EH (cell line): ENCODE results near the gene AGMO.
"Not testable (repeated sequence)": the region's sequence is repeated elsewhere in the genome, so short reads cannot be mapped to it uniquely, and the experiment has no call there.

Experiments
- DNase-seq: peaks from one replicate; pipeline ENCODE4 v3.0.0-alpha.2; 2015; ENCODE audit warnings: low read depth

The AGMO gene

DNA sequence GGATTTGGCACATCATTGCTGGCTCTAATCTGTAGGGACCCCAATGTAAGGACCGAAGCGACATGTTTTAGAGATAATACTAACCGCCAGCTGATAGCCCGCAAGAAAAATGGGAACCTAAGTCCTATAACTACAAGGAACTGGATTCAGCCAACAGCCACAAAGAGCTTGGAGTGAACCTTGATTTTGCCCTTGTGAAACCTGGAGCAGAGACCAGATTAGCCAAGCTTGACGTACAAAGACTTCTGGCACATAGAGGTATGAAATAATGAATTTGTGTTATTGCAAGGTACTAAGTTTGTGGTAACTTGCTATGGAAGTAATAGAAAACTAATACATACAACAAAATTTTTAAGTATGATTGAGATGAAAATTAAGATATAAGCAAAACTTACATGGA, 246.9 kb downstream of the AGMO start:
- DNase-seq = no peak

- no peak for DNase-seq
Measured at GRCh38 chr7:15313361-15313760, 248.5 kb downstream of the AGMO start.

GRCh38 chr7:15309872-15310271, 251.9 kb downstream of the AGMO start:
- no peak for DNase-seq

GRCh38 chr7:15308821-15309220, 253.0 kb downstream of the AGMO start:
- DNase-seq = no peak

GRCh38 chr7:15306296-15306695, 255.5 kb downstream of the AGMO start:
- DNase-seq = no peak

- DNase-seq = peak; percentile 59
Measured at GRCh38 chr7:15305002-15305600, 256.7 kb downstream of the AGMO start.

GRCh38 chr7:15303357-15303756, 258.5 kb downstream of the AGMO start:
- DNase-seq = no peak

DNA sequence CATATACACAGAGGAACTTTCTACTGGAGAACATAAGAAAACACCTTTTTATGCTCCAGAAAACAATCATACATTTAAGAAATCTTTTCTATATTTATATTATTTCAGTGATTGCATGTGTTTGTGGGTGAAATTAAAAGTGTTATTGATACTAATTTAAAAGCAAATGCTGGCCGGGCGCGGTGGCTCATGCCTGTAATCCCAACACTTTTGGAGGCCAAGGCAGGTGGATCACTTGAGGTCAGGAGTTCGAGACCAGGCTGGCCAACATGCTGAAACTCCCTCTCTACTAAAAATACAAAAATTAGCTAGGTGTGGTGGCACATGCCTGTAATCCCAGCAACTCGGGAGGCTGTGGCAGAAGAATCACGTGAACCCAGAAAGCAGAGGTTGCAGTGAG, 260.8 kb downstream of the AGMO start:
- not testable (repeated sequence) for DNase-seq

DNA sequence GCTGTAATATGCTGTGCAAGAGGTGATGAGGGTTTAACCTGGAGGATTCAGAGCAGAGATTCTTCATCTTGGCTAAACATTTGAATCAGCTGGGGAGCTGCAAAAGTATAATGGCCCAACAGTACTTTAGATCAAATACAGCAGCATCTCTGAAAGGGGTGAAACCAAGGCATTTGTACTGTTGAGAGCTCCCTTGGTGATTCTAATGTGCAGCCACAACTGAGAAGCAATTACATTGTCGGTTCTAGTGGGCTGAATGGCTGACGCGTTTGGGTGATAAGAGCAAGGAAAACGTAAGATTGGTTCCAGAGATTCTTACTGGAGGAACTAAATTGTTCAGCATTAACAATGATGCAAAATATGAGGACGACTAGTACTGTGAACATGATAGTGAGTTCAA, 269.7 kb downstream of the AGMO start:
- DNase-seq = no peak

DNA sequence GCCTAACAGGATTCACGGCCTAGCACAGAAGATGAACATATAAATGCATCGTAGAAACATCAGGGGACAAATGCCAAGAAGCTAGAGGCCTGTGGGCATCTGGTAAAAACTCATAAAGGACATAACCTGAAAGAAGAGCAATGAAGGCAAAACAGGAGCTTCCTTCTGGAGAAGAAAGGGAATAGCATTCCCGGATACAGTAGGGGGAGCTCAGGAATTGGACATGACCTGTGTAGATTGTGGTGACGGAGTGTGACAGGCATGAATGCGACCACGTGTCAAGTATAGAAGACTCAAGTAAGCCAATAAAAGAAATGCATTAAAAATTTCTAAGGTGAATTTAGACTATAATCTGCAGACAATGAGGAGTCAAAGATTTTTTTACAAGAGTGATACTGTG, 270.1 kb downstream of the AGMO start:
- no peak for DNase-seq

- DNase-seq = no peak
Measured at GRCh38 chr7:15288741-15289140, 273.1 kb downstream of the AGMO start.

DNA sequence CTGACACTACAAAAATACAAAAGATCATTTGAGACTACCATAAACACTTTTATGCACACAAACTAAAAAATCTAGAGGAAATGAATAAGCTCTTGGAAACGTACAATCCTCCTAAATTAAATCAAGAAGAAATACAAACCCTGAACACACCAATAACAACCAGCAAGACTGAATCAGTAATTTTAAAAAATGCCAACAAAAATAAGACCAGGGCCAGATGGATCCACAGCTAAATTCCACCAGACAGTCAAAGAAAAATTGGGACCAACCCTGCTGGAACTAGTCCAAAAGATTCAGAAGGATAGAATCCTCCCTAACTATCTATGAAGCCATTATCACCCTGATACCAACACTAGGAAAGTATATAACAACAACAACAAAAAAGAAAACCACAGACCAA, 277.4 kb downstream of the AGMO start:
- no peak for DNase-seq

- DNase-seq = no peak
Measured at GRCh38 chr7:15280078-15280733, 281.6 kb downstream of the AGMO start.

DNA sequence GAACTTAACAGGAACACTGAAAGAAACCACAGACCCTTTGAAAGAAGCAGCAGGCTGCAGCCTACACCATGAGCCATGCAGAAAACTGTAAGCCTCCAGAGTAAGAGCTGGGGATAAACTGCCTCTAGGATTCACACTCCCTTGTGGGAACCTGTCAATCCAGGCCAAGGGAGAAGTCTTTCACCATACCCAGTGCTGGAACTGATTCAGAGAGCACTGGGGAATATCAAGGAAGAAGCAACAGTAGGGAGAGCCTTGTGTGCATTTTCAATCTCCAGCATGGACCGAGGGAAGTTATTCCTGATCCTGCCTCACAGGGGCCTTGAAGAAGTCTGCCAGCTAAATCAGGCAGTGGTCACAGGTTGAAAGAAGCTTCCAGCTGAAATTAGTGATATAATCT, 282.2 kb downstream of the AGMO start:
- DNase-seq = no peak

GRCh38 chr7:15257689-15258088, 304.1 kb downstream of the AGMO start:
- DNase-seq = no peak

DNA sequence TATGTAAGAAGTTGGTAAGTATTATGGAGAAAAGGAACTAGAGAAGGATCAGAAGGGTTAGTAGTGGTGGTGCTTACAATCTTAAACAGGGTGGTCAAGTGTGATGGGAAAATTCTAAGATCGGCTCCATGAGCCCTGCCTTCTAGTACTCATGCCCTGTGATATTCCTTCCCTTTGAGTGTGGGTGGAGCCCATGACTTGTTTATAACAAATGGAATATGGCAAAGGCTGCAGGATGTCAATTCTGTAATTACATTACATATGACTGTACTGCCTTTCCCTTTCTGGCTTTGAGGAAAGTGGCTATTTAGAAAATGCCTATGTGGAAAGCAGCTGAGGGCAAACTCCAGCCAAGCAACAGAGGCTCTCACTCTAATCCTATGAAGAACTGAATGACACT, 309.6 kb downstream of the AGMO start:
- no peak for DNase-seq

GRCh38 chr7:15248514-15248913, 313.3 kb downstream of the AGMO start:
- DNase-seq = no peak

GRCh38 chr7:15245831-15246230, 316.0 kb downstream of the AGMO start:
- DNase-seq = no peak

DNA sequence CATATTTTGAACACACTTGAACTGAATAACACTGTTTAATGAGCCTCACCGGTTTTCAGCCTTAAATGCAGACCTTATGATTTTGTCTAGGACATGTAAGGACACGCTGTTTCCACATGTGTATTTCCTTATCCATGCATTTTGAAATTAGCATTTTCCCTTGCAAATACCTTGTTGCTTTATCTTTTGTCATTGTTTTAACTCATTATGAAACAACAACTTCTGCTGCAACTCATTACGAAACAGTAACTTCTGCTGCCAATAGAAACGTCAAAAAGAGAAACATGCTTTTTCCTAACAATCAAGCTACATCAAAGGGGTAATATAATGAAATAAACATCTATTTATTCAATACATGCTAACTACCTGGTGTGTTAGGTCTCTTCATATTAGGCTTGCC, 322.0 kb downstream of the AGMO start:
- DNase-seq = no peak

DNA sequence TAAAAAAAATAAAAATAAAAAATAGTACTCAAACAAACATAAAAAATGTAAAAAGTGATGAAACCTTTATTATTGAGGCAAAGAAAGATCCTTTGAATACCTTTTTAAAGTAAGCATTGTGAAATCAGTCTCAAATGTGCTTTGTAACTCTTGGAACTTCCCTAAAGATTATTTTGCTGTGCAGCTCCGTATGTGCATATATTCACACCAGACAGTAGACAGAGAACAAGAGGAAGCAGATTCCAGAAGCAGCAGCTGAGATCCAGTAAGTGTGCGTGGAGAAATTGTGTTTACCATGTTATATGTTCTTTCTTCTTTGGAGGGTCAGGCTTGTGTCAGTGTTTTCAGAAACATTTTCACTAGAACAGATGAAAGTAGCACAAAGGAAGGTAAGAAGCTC, 324.9 kb downstream of the AGMO start:
- no peak for DNase-seq

DNA sequence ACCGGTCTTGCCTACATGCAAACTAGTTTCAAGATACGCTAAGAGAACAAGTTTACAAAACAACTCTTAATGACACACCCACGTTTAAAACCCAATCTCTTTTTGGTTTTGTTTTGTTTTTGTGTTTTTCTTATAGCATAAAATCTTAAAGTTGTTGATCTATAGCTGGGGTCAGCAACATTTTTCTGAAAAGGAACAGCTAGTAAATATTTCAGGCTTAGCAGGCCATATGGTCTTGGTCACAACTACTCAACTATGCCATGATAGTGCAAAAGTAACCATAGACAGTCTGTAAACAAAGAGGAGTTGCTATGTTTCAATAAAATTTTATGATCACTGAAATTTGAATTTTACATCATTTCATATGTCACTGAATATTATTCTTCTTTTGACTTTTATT, 327.4 kb downstream of the AGMO start:
- DNase-seq = no peak

DNA sequence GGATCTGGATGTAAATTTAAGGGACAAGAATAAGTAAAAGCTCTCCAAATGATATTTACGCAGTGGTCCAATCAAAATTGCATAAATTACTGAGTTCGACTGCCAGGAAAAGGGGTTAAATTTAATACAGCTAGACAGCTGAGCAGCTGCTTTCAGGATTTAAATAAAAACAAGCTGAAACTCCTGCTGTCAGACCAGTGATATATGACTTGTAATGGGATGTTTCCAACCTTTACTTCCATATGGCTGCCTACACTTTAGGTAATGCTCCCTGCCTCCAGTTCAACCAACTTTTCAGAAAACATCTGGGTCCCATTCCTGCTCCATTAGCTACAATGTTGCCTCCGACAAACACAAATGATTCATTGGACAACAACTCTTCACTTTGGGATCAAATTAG, 333.0 kb downstream of the AGMO start:
- DNase-seq = no peak

GRCh38 chr7:15225981-15226380, 335.8 kb downstream of the AGMO start:
- DNase-seq = no peak

- no peak for DNase-seq
Measured at GRCh38 chr7:15219758-15220157, 342.1 kb downstream of the AGMO start.
